ENCODE data around the gene MAD2L1.
A peak's percentile ranks its signal among the peaks of the same experiment; 100 is the strongest.
"Not testable (repeated sequence)": the region's sequence is repeated elsewhere in the genome, so short reads cannot be mapped to it uniquely, and the experiment has no call there.

Gene MAD2L1

GRCh38 chr4:120066517-120067340, at the start of gene MAD2L1:
Gene MAD2L1 (minus strand): TSS chr4:120066848. CDS start chr4:120066734, 114 bp downstream.
- peak within 1 kb of the TSS; percentile 90 for H3K27ac ChIP-seq
- TF ChIP-seq CTCF (IDR thresholded peaks at IDR 0.05) (no peak), ZFX (IDR thresholded peaks at IDR 0.05; ENCODE audit: borderline replicate concordance) (no peak)

- TF ChIP-seq ZFX (IDR thresholded peaks at IDR 0.05; ENCODE audit: borderline replicate concordance) (no peak), CTCF (IDR thresholded peaks at IDR 0.05) (no peak)
- H3K27ac ChIP-seq: no peak overlapping the region
Measured at GRCh38 chr4:120111745-120112144, 45.1 kb upstream of the MAD2L1 start.

GRCh38 chr4:120109406-120109805, 42.8 kb upstream of the MAD2L1 start:
- TF ChIP-seq ZFX (IDR thresholded peaks at IDR 0.05; ENCODE audit: borderline replicate concordance) (no peak), CTCF (IDR thresholded peaks at IDR 0.05) (no peak)
- no peak overlapping the region for H3K27ac ChIP-seq

- TF ChIP-seq CTCF (IDR thresholded peaks at IDR 0.05) (no peak), ZFX (IDR thresholded peaks at IDR 0.05; ENCODE audit: borderline replicate concordance) (no peak)
- no peak overlapping the region for H3K27ac ChIP-seq
Measured at GRCh38 chr4:120105472-120105871, 38.8 kb upstream of the MAD2L1 start.

- H3K27ac ChIP-seq: no peak overlapping the region
- no peak for TF ChIP-seq ZFX (IDR thresholded peaks at IDR 0.05; ENCODE audit: borderline replicate concordance)
- TF ChIP-seq CTCF (IDR thresholded peaks at IDR 0.05): no peak
Measured at GRCh38 chr4:120096508-120097297, 30.1 kb upstream of the MAD2L1 start.

GRCh38 chr4:120088507-120088906, 21.9 kb upstream of the MAD2L1 start:
- TF ChIP-seq ZFX (IDR thresholded peaks at IDR 0.05; ENCODE audit: borderline replicate concordance): no peak
- no peak for TF ChIP-seq CTCF (IDR thresholded peaks at IDR 0.05)
- H3K27ac ChIP-seq: no peak overlapping the region

- H3K27ac ChIP-seq: not testable (repeated sequence)
Measured at GRCh38 chr4:120088066-120088465, 21.4 kb upstream of the MAD2L1 start.

All from 22Rv1 (cell line).